ENCODE results near the gene MLLT3. TPM values are rescaled to one million over a fixed set of nuclear protein-coding genes. Genes with fewer than 3 reads are reported as not detected.

Gene MLLT3
- total RNA-seq, 1 experiment from 2014 or later: 21.6 TPM

GRCh38 chr9:20373263-20373662 lies 249.0 kb downstream of the MLLT3 start:
- no TSS peak for BruUV-seq (replicated peaks)
- no peak overlapping the region for H3K27ac ChIP-seq
- no peaks in the 10 kb centered on the region for H3K9me3 ChIP-seq (ENCODE audit: insufficient read depth, low read depth)
- H3K79me2 ChIP-seq (ENCODE audit: low read depth): no peaks in the 10 kb centered on the region
- H3K36me3 ChIP-seq (ENCODE audit: low read depth): no peaks in the 10 kb centered on the region
- intact Hi-C loops (cut with micrococcal nuclease; ENCODE audit: unreplicated experiment): no loop called here
- H4K20me1 ChIP-seq (ENCODE audit: insufficient read depth): no peaks in the 10 kb centered on the region
- TF ChIP-seq EZH2 (IDR thresholded peaks at IDR 0.05; ENCODE audit: low read depth): no peak
- TF ChIP-seq, protein P1, sequence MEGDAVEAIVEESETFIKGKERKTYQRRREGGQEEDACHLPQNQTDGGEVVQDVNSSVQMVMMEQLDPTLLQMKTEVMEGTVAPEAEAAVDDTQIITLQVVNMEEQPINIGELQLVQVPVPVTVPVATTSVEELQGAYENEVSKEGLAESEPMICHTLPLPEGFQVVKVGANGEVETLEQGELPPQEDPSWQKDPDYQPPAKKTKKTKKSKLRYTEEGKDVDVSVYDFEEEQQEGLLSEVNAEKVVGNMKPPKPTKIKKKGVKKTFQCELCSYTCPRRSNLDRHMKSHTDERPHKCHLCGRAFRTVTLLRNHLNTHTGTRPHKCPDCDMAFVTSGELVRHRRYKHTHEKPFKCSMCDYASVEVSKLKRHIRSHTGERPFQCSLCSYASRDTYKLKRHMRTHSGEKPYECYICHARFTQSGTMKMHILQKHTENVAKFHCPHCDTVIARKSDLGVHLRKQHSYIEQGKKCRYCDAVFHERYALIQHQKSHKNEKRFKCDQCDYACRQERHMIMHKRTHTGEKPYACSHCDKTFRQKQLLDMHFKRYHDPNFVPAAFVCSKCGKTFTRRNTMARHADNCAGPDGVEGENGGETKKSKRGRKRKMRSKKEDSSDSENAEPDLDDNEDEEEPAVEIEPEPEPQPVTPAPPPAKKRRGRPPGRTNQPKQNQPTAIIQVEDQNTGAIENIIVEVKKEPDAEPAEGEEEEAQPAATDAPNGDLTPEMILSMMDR (conservative IDR thresholded peaks at IDR 0.05): no peak
- no peak overlapping the region for H3K4me2 ChIP-seq
- ChIA-PET POLR2A (ENCODE audit: unreplicated experiment) (no interaction called here), CTCF (no interaction called here)
- no peak for DNase-seq
- H3K27me3 ChIP-seq (ENCODE audit: insufficient read depth, low read depth): no peaks in the 10 kb centered on the region
- no peaks in the 10 kb centered on the region for H3K9me2 ChIP-seq (ENCODE audit: insufficient read depth)
- H3F3A ChIP-seq (ENCODE audit: insufficient read depth, low read depth): no peaks in the 10 kb centered on the region
- no peak overlapping the region for H3K4me3 ChIP-seq
- H3K4me1 ChIP-seq (replicated peaks; ENCODE audit: insufficient read depth): no peaks in the 10 kb centered on the region
- no peak overlapping the region for H2AFZ ChIP-seq

GRCh38 chr9:20369391-20369790 lies 252.9 kb downstream of the MLLT3 start:
- TF ChIP-seq, protein P1 (conservative IDR thresholded peaks at IDR 0.05): no peak
- TF ChIP-seq EZH2 (IDR thresholded peaks at IDR 0.05; ENCODE audit: low read depth): no peak
- intact Hi-C loops (cut with micrococcal nuclease; ENCODE audit: unreplicated experiment): no loop called here
- POLR2A ChIA-PET (ENCODE audit: unreplicated experiment): no interaction called here

GRCh38 chr9:20367855-20368254 lies 254.4 kb downstream of the MLLT3 start:
- ChIA-PET POLR2A (ENCODE audit: unreplicated experiment) (no interaction called here), CTCF (no interaction called here)
- no peaks in the 10 kb centered on the region for H3F3A ChIP-seq (ENCODE audit: insufficient read depth, low read depth)
- H3K9me2 ChIP-seq (ENCODE audit: insufficient read depth): no peaks in the 10 kb centered on the region
- no peaks in the 10 kb centered on the region for H3K36me3 ChIP-seq (ENCODE audit: low read depth)
- H3K27me3 ChIP-seq (ENCODE audit: insufficient read depth, low read depth): no peaks in the 10 kb centered on the region
- intact Hi-C loops (cut with micrococcal nuclease; ENCODE audit: unreplicated experiment): no loop called here
- no TSS peak for BruUV-seq (replicated peaks)
- no peaks in the 10 kb centered on the region for H3K4me1 ChIP-seq (replicated peaks; ENCODE audit: insufficient read depth)
- no peak overlapping the region for H2AFZ ChIP-seq
- H3K9me3 ChIP-seq (ENCODE audit: insufficient read depth, low read depth): no peaks in the 10 kb centered on the region
- H3K27ac ChIP-seq: no peak overlapping the region
- no peak overlapping the region for H3K4me3 ChIP-seq
- TF ChIP-seq EZH2 (IDR thresholded peaks at IDR 0.05; ENCODE audit: low read depth): no peak
- TF ChIP-seq, protein P1 (conservative IDR thresholded peaks at IDR 0.05): no peak
- no peaks in the 10 kb centered on the region for H4K20me1 ChIP-seq (ENCODE audit: insufficient read depth)
- DNase-seq: no peak
- H3K4me2 ChIP-seq: no peak overlapping the region
- H3K79me2 ChIP-seq (ENCODE audit: low read depth): no peaks in the 10 kb centered on the region

More at GRCh38 chr9:20369391-20369790, 252.9 kb downstream of the MLLT3 start:
- Histone ChIP-seq H3K9me3 (ENCODE audit: insufficient read depth, low read depth) (no peaks in the 10 kb centered on the region), H3K27ac (no peak overlapping the region), H3K36me3 (ENCODE audit: low read depth) (no peaks in the 10 kb centered on the region), H2AFZ (no peak overlapping the region), H3K4me1 (replicated peaks; ENCODE audit: insufficient read depth) (no peaks in the 10 kb centered on the region), H3K4me2 (no peak overlapping the region), H3K4me3 (no peak overlapping the region), H3K27me3 (ENCODE audit: insufficient read depth, low read depth) (no peaks in the 10 kb centered on the region), H3F3A (ENCODE audit: insufficient read depth, low read depth) (no peaks in the 10 kb centered on the region), H3K9me2 (ENCODE audit: insufficient read depth) (no peaks in the 10 kb centered on the region), H3K79me2 (ENCODE audit: low read depth) (no peaks in the 10 kb centered on the region), H4K20me1 (ENCODE audit: insufficient read depth) (no peaks in the 10 kb centered on the region)
- BruUV-seq (replicated peaks): no TSS peak
- no peak for DNase-seq
- CTCF ChIA-PET: no interaction called here
